AG04449 (cell line): ENCODE data around the gene ALX3.
A peak's percentile ranks its signal among the peaks of the same experiment; 100 is the strongest.

Source experiments
- CTCF ChIA-PET: fragments of 350-600 bp; formaldehyde crosslinking; extraction: SDS; loops from one replicate; lab custom pipeline; 2021; ENCODE audit warnings: antibody characterized with exemption; lab: Yijun Ruan, JAX
- POLR2A ChIA-PET: fragments of 400-600, 350-600 bp; formaldehyde crosslinking; extraction: SDS; loops from one replicate; lab custom pipeline; 2020; ENCODE audit warnings: antibody characterized with exemption, inconsistent platforms; lab: Yijun Ruan, JAX
- DNase-seq: peaks from one replicate; pipeline ENCODE4 v3.0.0-alpha.2; 2010; ENCODE audit warnings: low read depth, low spot score
- H3K4me3 ChIP-seq: 2 replicates; pipeline ENCODE4 v1.5.1; 2011; ENCODE audit warnings: low read depth, mild to moderate bottlenecking, control low read depth, low read length
- TF ChIP-seq, protein P1 (sequence below): IDR thresholded peaks from one replicate; pipeline ENCODE4 v1.5.1; 2011; ENCODE audit warnings: mild to moderate bottlenecking, moderate library complexity, low read length, control low read depth, inconsistent platforms; ENCODE audit not compliant: insufficient read depth; ENCODE audit errors: missing control alignments

The ALX3 gene

DNA sequence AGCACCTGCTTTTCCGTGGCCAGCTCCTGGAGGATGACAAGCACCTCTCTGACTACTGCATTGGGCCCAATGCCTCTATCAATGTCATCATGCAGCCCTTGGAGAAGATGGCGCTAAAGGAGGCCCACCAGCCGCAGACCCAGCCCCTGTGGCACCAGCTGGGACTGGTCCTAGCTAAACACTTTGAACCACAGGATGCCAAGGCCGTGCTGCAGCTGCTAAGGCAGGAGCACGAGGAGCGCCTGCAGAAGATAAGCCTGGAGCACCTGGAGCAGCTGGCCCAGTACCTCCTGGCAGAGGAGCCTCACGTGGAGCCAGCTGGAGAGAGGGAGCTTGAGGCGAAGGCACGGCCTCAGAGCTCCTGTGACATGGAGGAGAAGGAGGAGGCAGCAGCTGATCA, 42.2 kb upstream of the ALX3 start:
- ChIA-PET CTCF (interaction anchor here (1.2 to 38.2 kb wide), 6 partner anchors 10 to 383 kb away, joined by 4 to 935 read pairs (median 54); no protein-coding TSS in a partner anchor), POLR2A (no interaction called here)
- TF ChIP-seq, protein P1, sequence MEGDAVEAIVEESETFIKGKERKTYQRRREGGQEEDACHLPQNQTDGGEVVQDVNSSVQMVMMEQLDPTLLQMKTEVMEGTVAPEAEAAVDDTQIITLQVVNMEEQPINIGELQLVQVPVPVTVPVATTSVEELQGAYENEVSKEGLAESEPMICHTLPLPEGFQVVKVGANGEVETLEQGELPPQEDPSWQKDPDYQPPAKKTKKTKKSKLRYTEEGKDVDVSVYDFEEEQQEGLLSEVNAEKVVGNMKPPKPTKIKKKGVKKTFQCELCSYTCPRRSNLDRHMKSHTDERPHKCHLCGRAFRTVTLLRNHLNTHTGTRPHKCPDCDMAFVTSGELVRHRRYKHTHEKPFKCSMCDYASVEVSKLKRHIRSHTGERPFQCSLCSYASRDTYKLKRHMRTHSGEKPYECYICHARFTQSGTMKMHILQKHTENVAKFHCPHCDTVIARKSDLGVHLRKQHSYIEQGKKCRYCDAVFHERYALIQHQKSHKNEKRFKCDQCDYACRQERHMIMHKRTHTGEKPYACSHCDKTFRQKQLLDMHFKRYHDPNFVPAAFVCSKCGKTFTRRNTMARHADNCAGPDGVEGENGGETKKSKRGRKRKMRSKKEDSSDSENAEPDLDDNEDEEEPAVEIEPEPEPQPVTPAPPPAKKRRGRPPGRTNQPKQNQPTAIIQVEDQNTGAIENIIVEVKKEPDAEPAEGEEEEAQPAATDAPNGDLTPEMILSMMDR = no peak
- DNase-seq = no peak
- H3K4me3 ChIP-seq = no peak overlapping the region

DNA sequence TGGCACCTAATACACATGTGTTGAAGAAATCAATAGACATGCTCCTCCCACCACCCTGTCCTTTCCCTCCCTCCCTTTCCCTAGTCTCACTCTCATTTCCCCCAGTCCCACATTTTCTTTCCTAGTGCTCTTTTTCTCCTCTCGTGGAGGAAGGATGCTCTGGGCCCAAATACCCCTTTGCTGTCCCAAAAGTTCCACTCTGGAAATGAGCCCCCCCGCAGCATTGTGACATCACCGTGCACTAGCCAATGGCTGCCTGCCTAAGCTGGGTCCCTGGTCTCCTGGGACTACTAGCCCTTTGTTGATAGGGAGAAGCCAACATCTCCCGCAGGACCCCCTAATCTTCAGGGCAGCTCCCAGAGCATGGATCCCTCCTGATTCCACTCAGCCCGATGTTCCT, 41.7 kb upstream of the ALX3 start, which contains the start of gene UBL4B:
Gene UBL4B (plus strand): TSS at position 301 of the 400 bp plus-strand sequence. CDS start 92 bp downstream, at position 393.
- POLR2A ChIA-PET = no interaction called here
- CTCF ChIA-PET = interaction anchor here (1.2 to 38.2 kb wide), 5 partner anchors 10 to 384 kb away, joined by 4 to 935 read pairs (median 95); no protein-coding TSS in a partner anchor
- TF ChIP-seq, protein P1 = no peak
- DNase-seq = no peak
- no peak within 1 kb of the TSS for H3K4me3 ChIP-seq

DNA sequence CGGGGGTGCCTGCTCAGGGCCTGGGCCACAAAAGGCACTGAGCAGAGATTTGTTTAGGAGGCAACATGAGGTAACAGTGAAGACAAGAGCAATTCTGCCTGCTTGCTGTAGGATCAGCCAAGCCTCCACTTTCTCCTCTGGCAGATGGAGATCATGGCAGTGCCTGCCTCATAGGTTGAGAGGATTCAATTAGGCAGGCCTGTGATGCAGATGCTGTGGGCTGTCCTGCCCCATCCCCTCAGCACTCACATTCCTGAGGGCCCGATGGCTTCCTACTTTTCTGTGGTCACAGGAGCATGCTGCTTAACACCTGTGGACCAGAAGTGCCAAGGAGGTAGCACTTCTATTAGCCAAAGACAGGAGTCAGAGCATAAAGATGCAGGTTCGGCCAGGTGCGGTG, 40.6 kb upstream of the ALX3 start:
- POLR2A ChIA-PET = no interaction called here
- no peak for DNase-seq
- CTCF ChIA-PET = interaction anchor here (1.7 to 38.2 kb wide), 3 partner anchors 10 to 54 kb away, joined by 8 to 935 read pairs (median 317); no protein-coding TSS in a partner anchor
- no peak overlapping the region for H3K4me3 ChIP-seq
- TF ChIP-seq, protein P1 = no peak

DNA sequence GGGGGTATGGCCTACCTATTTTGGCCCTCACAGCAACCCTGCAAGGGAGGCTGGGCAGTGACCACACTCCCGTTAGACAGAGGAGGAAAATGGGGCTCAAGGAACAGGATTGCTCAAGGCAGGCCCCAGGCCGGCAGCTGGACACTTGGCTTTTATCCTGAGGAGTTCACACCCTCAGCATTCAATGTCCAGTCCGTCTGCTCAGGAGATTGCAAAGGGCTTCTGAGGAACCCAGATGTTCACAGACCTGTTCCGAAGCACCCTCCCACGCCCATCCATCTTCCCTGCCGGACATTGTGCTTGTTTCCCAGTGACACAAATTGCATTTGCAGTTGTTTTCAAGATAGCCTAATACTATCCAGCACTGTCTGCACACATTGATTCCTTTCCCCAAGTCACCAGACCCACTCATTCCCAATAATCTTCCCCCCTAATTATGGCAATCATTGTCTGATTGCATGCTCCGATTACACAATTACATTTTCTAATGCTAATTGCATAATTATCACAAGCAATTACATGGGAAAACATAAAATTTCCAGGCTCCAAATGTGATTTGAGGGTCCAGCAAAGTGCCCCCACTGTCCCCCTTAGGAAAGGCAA, 37.5 kb upstream of the ALX3 start:
- DNase-seq = no peak
- TF ChIP-seq, protein P1 = no peak
- ChIA-PET CTCF (interaction anchor here (1.2 to 38.2 kb wide), 8 partner anchors 8 to 388 kb away, joined by 3 to 935 read pairs (median 108); partner anchors contain the start of genes STRIP1 and UBL4B), POLR2A (no interaction called here)
- no peak overlapping the region for H3K4me3 ChIP-seq

DNA sequence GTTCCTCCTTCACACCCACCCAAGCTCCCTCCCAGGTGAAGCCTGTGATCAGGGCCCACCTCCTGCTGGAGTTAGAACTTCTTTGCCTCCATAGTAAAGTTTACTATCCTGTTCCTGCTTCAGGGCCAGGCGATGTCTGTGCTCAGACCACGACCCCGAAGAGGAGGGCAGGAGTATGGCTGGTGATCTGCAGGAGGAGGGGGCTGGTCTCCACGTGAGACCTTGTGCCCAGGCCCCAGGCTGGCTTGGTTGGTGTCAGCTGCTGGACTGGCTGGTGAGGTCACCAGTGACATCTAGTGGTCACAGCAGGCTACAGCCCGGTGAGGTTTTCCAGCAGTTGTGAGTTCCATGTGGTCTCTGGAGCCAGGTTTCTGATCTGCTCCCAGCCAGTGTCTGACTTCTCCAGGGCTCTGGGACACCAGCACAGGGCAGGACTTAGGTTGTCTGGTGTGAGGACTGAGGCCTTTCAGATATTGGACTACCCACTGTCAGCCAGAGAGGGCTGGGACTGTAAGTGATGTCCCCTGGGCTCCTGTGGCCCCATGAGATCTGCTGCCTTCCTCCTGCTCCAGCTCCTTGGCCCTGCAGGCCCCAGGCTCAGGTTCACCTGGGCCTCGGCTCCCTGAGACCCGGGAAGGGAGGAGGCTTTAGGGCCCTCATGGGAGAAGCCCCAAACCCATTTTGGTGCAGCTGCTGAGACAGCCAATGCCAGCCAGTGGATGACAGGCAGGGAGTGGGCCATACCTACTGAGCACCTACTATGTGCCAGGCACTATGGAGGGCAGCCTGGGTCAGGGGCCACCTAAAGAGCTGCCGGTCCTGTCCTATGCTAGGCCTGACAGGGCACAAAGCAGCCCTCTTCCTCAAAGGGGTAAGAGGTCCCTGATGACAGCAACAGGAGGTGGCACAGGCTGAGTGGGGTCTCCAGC, 35.8 kb upstream of the ALX3 start:
- DNase-seq = no peak
- POLR2A ChIA-PET = interaction anchor here (0.6 kb wide), 1 partner anchor 72 kb away, joined by 3 read pairs; no protein-coding TSS in a partner anchor
- no peak overlapping the region for H3K4me3 ChIP-seq
- TF ChIP-seq, protein P1 = peak; percentile 92
- CTCF ChIA-PET = interaction anchor here (0.7 to 38.2 kb wide), 25 partner anchors 10 to 560 kb away, joined by 3 to 935 read pairs (median 6); partner anchors contain the start of genes STRIP1 and UBL4B

DNA sequence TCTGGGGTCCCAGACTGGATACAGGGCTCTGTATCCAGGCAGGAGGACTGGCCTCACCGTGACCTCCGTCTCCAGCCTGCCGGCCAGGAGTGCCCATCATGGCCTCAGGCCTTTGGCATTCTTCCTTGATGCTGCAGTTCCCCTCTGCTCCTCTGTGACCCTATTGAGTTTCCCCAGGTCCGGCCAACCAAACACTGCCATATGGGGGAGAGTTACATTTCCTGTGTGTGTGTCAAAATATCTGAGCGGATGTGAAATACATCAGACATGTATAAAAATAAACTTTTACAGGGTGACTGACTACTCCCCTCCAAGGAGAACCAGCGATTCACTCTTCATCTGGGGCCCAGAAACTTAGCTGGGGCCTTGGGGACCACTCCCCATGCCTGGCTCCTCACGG, 31.6 kb upstream of the ALX3 start:
- POLR2A ChIA-PET = no interaction called here
- no peak for DNase-seq
- no peak overlapping the region for H3K4me3 ChIP-seq
- CTCF ChIA-PET = interaction anchor here (1.1 to 38.2 kb wide), 9 partner anchors 8 to 112 kb away, joined by 3 to 935 read pairs (median 8); partner anchors contain the start of gene UBL4B
- TF ChIP-seq, protein P1 = no peak
